Measurements from ENCODE around the gene LRSAM1. TPM values are rescaled to one million over a fixed set of nuclear protein-coding genes. Genes with fewer than 3 reads are reported as not detected.

LRSAM1 gene
- total RNA-seq, 1 experiment from 2014 or later = 25.8 TPM

DNA sequence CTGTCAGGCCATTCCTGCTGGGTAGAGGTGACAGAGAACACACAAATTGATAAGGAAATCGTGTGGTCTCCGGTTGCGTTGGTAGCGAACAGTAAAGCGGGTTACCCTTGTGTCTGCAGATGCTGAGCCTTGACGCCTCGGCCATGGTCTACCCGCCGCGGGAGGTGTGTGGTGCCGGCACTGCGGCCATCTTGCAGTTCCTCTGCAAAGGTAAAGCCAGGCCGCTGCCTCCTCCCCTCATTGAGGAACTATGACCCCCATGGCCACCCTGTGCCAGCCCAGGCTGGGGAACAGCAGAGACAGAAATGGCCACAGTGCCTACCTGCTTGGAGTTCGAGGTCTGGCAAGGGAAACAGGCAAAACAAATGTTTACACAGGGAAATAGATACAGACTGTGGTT, 16.3 kb downstream of the LRSAM1 start:
- no TSS peak for BruUV-seq (replicated peaks)
- Histone ChIP-seq H3K4me1 (peaks cover 20% of the 10 kb centered on the region), H3K27me3 (replicated peaks; ENCODE audit: control insufficient read depth, insufficient read depth, low read length) (no peaks in the 10 kb centered on the region), H3K4me3 (ENCODE audit: low read depth, low read length) (no peak overlapping the region), H3K9me3 (no peaks in the 10 kb centered on the region), H3K36me3 (ENCODE audit: control insufficient read depth, insufficient read depth, low read length) (no peaks in the 10 kb centered on the region; the same call in 1 of the 2 replicates)
- TF ChIP-seq, protein P1, sequence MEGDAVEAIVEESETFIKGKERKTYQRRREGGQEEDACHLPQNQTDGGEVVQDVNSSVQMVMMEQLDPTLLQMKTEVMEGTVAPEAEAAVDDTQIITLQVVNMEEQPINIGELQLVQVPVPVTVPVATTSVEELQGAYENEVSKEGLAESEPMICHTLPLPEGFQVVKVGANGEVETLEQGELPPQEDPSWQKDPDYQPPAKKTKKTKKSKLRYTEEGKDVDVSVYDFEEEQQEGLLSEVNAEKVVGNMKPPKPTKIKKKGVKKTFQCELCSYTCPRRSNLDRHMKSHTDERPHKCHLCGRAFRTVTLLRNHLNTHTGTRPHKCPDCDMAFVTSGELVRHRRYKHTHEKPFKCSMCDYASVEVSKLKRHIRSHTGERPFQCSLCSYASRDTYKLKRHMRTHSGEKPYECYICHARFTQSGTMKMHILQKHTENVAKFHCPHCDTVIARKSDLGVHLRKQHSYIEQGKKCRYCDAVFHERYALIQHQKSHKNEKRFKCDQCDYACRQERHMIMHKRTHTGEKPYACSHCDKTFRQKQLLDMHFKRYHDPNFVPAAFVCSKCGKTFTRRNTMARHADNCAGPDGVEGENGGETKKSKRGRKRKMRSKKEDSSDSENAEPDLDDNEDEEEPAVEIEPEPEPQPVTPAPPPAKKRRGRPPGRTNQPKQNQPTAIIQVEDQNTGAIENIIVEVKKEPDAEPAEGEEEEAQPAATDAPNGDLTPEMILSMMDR (IDR thresholded peaks at IDR 0.05; ENCODE audit: insufficient read depth in 1 of 2, low read depth in 1 of 2, low read length in 1 of 2, severe bottlenecking in 1 of 2, unreplicated experiment in 1 of 2) = no peak
- Mint-ChIP-seq H3K9me3 (ENCODE audit: unreplicated experiment) (no peaks in the 10 kb centered on the region), H3K27me3 (ENCODE audit: insufficient read depth, unreplicated experiment) (no peaks in the 10 kb centered on the region), H3K4me3 (ENCODE audit: unreplicated experiment) (no peak overlapping the region), H3K36me3 (ENCODE audit: insufficient read depth, unreplicated experiment) (peaks cover 13% of the 10 kb centered on the region), H3K4me1 (ENCODE audit: low read depth, unreplicated experiment) (peaks cover 22% of the 10 kb centered on the region), H3K27ac (ENCODE audit: unreplicated experiment) (peak overlapping the region; percentile 73)
- ChIA-PET CTCF (no interaction called here), POLR2A (no interaction called here)
- intact Hi-C loops (cut with micrococcal nuclease; ENCODE audit: unreplicated experiment) = no loop called here
- DNase-seq = no peak

DNA sequence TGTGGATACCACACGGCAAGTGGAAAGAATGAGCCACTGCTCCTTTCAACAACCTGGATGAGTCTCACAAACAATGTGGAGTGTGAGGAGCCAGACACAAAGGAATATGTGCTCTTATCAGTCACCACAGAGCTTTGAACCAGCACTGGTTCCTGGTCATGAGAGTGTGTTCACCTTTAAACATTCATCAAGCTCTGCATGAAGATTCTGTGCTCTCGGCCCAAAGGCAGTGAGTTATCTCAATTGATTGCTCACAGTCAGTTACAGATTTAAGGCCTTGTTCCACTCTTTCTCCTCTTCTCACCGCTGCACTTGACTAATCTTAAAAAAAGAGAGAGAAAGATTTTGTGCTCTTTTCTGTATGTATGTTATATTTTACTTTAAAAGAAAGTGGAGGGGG, 19.4 kb downstream of the LRSAM1 start:
- Mint-ChIP-seq H3K27me3 (ENCODE audit: insufficient read depth, unreplicated experiment) (no peaks in the 10 kb centered on the region), H3K36me3 (ENCODE audit: insufficient read depth, unreplicated experiment) (peaks cover 9% of the 10 kb centered on the region), H3K9me3 (ENCODE audit: unreplicated experiment) (no peaks in the 10 kb centered on the region), H3K4me1 (ENCODE audit: low read depth, unreplicated experiment) (peaks cover 20% of the 10 kb centered on the region), H3K4me3 (ENCODE audit: unreplicated experiment) (no peak overlapping the region), H3K27ac (ENCODE audit: unreplicated experiment) (no peak overlapping the region)
- no peak for DNase-seq
- TF ChIP-seq, protein P1 (IDR thresholded peaks at IDR 0.05; ENCODE audit: insufficient read depth in 1 of 2, low read depth in 1 of 2, low read length in 1 of 2, severe bottlenecking in 1 of 2, unreplicated experiment in 1 of 2) = no peak
- ChIA-PET CTCF (no interaction called here), POLR2A (no interaction called here)
- BruUV-seq (replicated peaks) = no TSS peak
- H3K4me1 ChIP-seq = peaks cover 20% of the 10 kb centered on the region
- no peak overlapping the region for H3K4me3 ChIP-seq (ENCODE audit: low read depth, low read length)
- H3K9me3 ChIP-seq = no peaks in the 10 kb centered on the region
- H3K36me3 ChIP-seq (ENCODE audit: control insufficient read depth, insufficient read depth, low read length) = no peaks in the 10 kb centered on the region; the same call in 1 of the 2 replicates
- H3K27me3 ChIP-seq (replicated peaks; ENCODE audit: control insufficient read depth, insufficient read depth, low read length) = no peaks in the 10 kb centered on the region
- intact Hi-C loops (cut with micrococcal nuclease; ENCODE audit: unreplicated experiment) = no loop called here

DNA sequence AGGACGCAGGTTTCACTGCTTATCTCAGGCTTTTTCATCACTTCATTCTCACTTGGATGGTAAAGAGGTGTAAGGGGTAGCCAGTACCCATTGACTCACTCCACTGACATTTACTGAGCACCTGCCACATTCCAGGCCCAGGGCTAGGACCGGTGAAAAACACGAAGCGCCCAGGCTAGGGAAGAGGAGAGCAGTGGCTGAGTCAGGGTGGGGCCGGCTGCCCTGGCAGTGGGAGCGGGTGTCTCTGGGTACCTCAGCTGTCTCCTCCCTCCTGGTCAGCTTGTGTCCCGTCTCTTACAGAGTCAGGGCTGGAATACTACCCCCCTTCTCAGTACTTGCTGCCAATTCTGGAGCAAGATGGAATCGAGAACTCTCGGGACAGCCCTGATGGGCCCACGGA, 22.2 kb downstream of the LRSAM1 start:
- no peaks in the 10 kb centered on the region; the same call in 1 of the 2 replicates for H3K36me3 ChIP-seq (ENCODE audit: control insufficient read depth, insufficient read depth, low read length)
- ChIA-PET POLR2A (no interaction called here), CTCF (no interaction called here)

More for the DNA sequence above, 22.2 kb downstream of the LRSAM1 start:
- Mint-ChIP-seq H3K36me3 (ENCODE audit: insufficient read depth, unreplicated experiment) (peaks cover 9% of the 10 kb centered on the region), H3K9me3 (ENCODE audit: unreplicated experiment) (no peaks in the 10 kb centered on the region), H3K4me1 (ENCODE audit: low read depth, unreplicated experiment) (no peaks in the 10 kb centered on the region), H3K27ac (ENCODE audit: unreplicated experiment) (no peak overlapping the region), H3K27me3 (ENCODE audit: insufficient read depth, unreplicated experiment) (no peaks in the 10 kb centered on the region), H3K4me3 (ENCODE audit: unreplicated experiment) (no peak overlapping the region)
- Histone ChIP-seq H3K27me3 (replicated peaks; ENCODE audit: control insufficient read depth, insufficient read depth, low read length) (no peaks in the 10 kb centered on the region), H3K9me3 (no peaks in the 10 kb centered on the region), H3K4me1 (peaks cover under 1% of the 10 kb centered on the region), H3K4me3 (ENCODE audit: low read depth, low read length) (no peak overlapping the region)
- intact Hi-C loops (cut with micrococcal nuclease; ENCODE audit: unreplicated experiment) = no loop called here
- TF ChIP-seq, protein P1 (IDR thresholded peaks at IDR 0.05; ENCODE audit: insufficient read depth in 1 of 2, low read depth in 1 of 2, low read length in 1 of 2, severe bottlenecking in 1 of 2, unreplicated experiment in 1 of 2) = no peak
- DNase-seq = no peak
- no TSS peak for BruUV-seq (replicated peaks)

Measured in Caco-2 (cell line).